Right renal pelvis (tissue), 4 donors: ENCODE results near the gene ZNF559. TPM values are rescaled to one million over a fixed set of nuclear protein-coding genes. Genes with fewer than 3 reads are reported as not detected.

Experiments used
- DNase-seq, 4 donors: peaks; one replicate each; pipeline ENCODE4 v3.0.0-alpha.2; 2013; ENCODE audit warnings: low read depth in 4 of 4, low spot score in 3 of 4, missing footprints in 1 of 4
- polyA plus RNA-seq, 4 donors: library from polyadenylated mRNA; unstranded; fragments of 120-200 nt; gene quantifications; one replicate each; pipeline ENCODE4 v1.2.1, GENCODE V29; 2013; ENCODE audit not compliant: insufficient read length in 4 of 4

The ZNF559 gene
- polyA plus RNA-seq, 4 donors: 48.8 to 70.0 (median 64.0) TPM

GRCh38 chr19:9352505-9352904, 28.5 kb downstream of the ZNF559 start:
- DNase-seq: no peak

DNA sequence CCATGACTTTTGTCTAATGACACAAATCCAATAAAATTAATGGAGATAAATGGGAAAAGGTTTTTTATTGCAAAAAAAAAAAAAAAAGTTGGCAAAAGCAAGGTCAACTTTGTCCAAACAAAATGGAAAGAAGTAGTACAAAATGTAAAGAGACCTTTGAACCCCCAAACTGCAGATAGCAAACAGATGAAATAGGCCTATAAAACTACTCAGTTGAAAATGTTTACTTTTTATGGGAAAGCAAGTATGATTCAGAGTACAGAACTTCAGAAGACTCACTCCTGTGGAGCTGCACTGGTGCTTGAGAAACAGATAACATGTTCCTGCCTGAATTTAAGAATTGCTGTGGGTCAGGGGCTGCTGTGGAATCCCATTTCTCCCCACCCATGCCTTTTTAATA, 29.0 kb downstream of the ZNF559 start:
- no peak for DNase-seq

DNA sequence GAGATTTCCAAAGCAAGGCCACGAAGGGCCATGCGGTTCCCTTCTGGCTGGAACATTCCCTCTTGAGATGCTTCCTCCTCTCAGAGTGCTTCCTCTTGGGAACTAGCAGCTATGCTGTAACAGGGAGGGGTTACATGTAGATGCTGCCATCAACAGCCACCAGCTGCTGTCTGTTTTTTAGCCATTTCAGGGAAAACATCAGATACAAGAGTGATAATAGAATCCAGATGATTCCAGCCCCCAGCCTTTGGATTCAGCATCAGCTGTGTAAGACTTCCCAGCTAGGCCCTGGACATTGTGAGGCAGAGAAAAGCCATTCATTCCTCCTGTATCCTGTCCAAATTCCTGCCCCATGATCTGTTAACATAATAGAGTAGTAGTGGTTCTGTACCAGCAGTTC, 30.7 kb downstream of the ZNF559 start:
- DNase-seq: no peak

DNA sequence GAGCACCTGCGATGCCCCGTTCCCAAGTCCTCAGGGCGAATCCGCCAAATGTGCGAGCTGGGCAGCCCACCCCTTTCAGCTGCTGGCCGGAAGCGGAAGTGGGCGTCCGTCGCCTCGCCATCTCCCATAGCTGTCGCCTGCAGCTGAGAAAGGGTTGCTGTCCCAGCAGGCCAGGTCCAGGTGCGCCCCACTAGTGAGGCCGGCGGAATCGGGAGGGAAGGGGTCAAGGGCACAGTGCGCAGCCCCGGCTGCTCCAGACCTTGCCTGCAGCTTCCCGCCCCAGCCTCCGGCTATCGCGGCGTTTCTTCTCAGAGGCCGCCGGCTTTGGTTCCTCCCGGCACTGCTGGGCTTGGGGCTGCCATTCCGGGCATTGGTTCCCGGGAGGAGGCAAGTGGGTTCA, 38.9 kb downstream of the ZNF559 start, which contains the start of gene ZNF177:
TSS of gene ZNF177 (plus strand) at position 109 of the 400 bp plus-strand sequence. CDS start 15,299 bp downstream, outside the sequence.
- peak; percentile 12 to 35 (median 25) for DNase-seq

DNA sequence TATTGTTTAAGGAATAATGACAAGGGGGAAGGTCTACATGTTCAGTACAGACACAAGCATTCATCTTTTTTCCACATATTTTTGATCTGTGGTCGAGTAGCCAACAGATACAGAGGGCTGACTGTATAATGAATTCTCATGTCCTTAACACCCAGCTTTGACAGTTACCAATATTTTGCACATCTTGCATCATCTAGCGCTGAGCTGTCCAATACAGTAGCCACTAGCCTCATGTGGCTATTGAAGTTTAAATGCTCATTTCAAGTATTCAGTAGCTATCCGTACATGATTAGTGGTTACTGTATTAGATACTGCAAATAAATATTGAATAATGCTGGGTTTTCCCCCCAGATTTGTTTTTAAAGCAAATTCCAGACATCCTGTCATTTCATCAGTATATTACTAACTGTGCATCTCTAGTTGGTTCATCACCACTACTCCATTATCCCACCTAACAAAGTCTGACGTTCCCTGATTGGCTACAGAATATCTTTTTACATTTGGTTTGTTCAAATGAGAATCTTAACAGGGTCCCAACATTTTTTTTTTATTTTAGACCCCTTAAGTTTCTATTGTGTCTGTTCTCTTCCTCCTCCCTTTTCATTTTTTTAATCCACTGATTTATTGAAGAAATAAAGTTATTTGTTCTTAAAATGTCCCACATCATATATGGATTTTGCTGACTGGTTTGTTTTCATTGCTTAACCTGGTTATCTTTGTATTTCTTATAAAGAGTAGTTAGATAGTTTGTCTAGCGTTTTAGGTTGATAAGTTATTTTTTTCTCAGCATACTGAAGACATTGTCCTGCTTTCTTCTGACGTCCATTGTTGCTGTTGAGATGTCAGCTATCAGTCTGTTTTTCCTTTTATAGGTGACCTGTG, 47.0 kb downstream of the ZNF559 start:
- DNase-seq: no peak

- no peak for DNase-seq
Observed at GRCh38 chr19:9381361-9381785, 57.4 kb downstream of the ZNF559 start.

Other genes with a start within 250 kb of the ZNF559 start
- gene OR1M1, start 237.1 kb upstream of the ZNF559 start, polyA plus RNA-seq: under 1 TPM in 2 of 4 donors, not detected in 2; 0.04 to 0.09 TPM
- under 1 TPM in 2 of 4 donors, not detected in 2; 0.03 to 0.07 TPM for gene OR7G2, start 216.7 kb upstream of the ZNF559 start, polyA plus RNA-seq
- not detected for gene OR7G1, start 208.4 kb upstream of the ZNF559 start, polyA plus RNA-seq
- gene OR7G3, start 197.2 kb upstream of the ZNF559 start, polyA plus RNA-seq: not detected
- gene ZNF317, start 183.8 kb upstream of the ZNF559 start, polyA plus RNA-seq: 10 to 100 TPM; 36.3 to 41.8 (median 38.9) TPM
- under 1 TPM; 0.06 to 0.13 (median 0.08) TPM for gene OR7D2, start 145.2 kb upstream of the ZNF559 start, polyA plus RNA-seq
- under 1 TPM in 1 of 4 donors, not detected in 3; 0.03 TPM for gene OR7D4, start 104.6 kb upstream of the ZNF559 start, polyA plus RNA-seq
- gene OR7E24, start 73.2 kb upstream of the ZNF559 start, polyA plus RNA-seq: not detected
- 1 to 10 TPM; 6.4 to 8.1 (median 7.3) TPM for gene ZNF699, start 14.3 kb upstream of the ZNF559 start, polyA plus RNA-seq
- gene ZNF177, start 38.8 kb downstream of the ZNF559 start, polyA plus RNA-seq: 10 to 100 TPM in 3 of 4 donors, 1 to 10 TPM in 1; 9.9 to 12.7 (median 11.1) TPM
- 10 to 100 TPM; 30.1 to 48.8 (median 44.8) TPM for gene ZNF266, start 111.4 kb downstream of the ZNF559 start, polyA plus RNA-seq
- under 1 TPM; 0.43 to 0.89 (median 0.71) TPM for gene ZNF560, start 174.4 kb downstream of the ZNF559 start, polyA plus RNA-seq
- gene ZNF426, start 214.5 kb downstream of the ZNF559 start, polyA plus RNA-seq: 10 to 100 TPM; 19.8 to 25.1 (median 22.8) TPM